ACHN (cell line): ENCODE measurements around the gene RSBN1L.
"Not testable (repeated sequence)": the region's sequence is repeated elsewhere in the genome, so short reads cannot be mapped to it uniquely, and the experiment has no call there.

Source experiments
- DNase-seq: peaks from one replicate; pipeline ENCODE4 v3.0.0-alpha.2; 2015
- in situ Hi-C: cut with HindIII; loops from 2 replicates; pipeline ENCODE4 v1.10.0; 2017; ENCODE audit warnings: low sequenced_read_pairs, low pct_ligation_motif_present, low pct_unique_long_range_greater_than_20kb

RSBN1L gene

GRCh38 chr7:77696057-77696642 lies at the start of gene RSBN1L:
Gene RSBN1L (plus strand): TSS chr7:77696459. CDS start chr7:77696470, 11 bp downstream.
- peak; percentile 100 for DNase-seq
- in situ Hi-C loops = no loop called here

- DNase-seq = no peak
- in situ Hi-C loops = no loop called here
Measured at GRCh38 chr7:77648742-77649338, 47.4 kb upstream of the RSBN1L start.

DNA sequence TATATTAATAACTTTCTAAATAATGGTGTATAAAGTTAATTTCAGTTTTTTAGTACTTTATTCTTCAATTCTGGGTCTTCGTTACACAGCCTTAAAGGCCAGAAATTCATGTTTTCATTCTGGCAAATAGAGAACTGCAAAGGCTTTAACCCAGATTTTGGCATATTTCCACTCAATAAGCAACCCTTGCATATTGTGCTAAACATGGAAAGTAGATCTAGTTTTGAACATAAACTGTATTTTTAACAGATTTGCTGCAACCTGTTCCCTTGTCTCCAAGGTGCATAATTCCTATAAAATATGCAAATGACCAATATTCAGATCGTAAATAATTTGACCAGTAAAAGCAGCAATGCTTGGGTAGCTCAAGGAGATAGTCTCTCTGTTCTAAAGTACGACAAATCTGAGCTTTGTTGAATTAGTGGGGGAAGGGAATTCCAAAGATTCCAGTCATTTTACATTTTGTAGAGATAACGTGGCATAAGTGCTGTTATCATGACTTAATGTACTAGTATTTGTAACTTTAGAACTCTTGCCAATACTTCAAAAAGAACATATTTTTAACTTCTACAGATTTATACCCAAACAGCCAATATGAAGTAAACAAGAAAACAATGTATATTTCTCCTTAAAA lies 46.4 kb upstream of the RSBN1L start:
- in situ Hi-C loops = no loop called here
- DNase-seq = no peak

- peak; percentile 58 for DNase-seq
- in situ Hi-C loops = no loop called here
Measured at GRCh38 chr7:77651575-77652162, 44.6 kb upstream of the RSBN1L start.

DNA sequence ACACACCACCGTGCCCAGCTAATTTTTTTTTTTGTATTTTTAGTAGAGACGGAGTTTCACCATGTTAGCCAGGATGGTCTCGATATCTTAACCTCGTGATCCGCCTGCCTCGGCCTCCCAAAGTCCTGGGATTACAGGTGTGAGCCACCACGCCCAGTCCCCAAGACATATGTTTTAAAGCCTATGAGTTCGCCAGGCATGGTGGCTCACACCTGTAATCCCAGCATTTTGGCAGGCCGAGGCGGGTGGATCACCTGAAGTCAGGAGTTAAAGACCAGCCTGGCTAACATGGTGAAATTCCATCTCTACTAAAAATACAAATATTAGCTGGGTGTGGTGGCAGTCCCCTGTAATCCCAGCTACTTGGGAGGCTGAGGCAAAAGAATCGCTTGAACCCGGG lies 43.4 kb upstream of the RSBN1L start:
- in situ Hi-C loops, DNase-seq: not testable (repeated sequence)

- DNase-seq = no peak
- in situ Hi-C loops = no loop called here
Measured at GRCh38 chr7:77653572-77653971, 42.7 kb upstream of the RSBN1L start.

GRCh38 chr7:77655356-77655755 lies 40.9 kb upstream of the RSBN1L start:
- in situ Hi-C loops = no loop called here

GRCh38 chr7:77655836-77656455 lies 40.3 kb upstream of the RSBN1L start:
- no peak for DNase-seq
- in situ Hi-C loops = no loop called here

More at GRCh38 chr7:77655356-77655755, 40.9 kb upstream of the RSBN1L start:
- no peak for DNase-seq

GRCh38 chr7:77657427-77658224 lies 38.6 kb upstream of the RSBN1L start:
- DNase-seq = peak; percentile 77
- in situ Hi-C loops = no loop called here

DNA sequence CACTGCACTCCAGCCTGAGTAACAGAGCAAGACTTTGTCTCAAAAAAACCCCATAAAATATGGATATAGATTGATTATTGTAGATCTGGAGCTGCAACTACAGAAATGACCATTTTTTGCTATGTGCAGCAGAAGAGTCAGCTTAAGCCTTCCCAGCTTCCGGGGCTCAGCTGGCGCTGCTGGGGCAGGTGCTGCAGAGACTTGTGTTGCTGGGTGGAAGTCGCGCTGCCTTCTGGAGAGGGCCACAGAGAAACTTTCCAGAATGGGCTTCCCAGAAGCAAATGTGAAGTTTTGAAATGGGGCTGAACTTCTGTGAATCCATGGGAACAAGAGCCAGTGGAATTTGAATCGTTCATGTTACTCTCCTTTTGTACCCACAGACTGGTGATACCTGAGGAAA lies 37.3 kb upstream of the RSBN1L start:
- DNase-seq = no peak
- in situ Hi-C loops = no loop called here

GRCh38 chr7:77661816-77662215 lies 34.4 kb upstream of the RSBN1L start:
- no peak for DNase-seq
- in situ Hi-C loops = no loop called here

- in situ Hi-C loops = no loop called here
- DNase-seq = no peak
Measured at GRCh38 chr7:77662869-77663268, 33.4 kb upstream of the RSBN1L start.

GRCh38 chr7:77664715-77665114 lies 31.5 kb upstream of the RSBN1L start:
- DNase-seq = no peak
- in situ Hi-C loops = no loop called here

GRCh38 chr7:77665161-77665560 lies 31.1 kb upstream of the RSBN1L start:
- DNase-seq = no peak
- in situ Hi-C loops = no loop called here

DNA sequence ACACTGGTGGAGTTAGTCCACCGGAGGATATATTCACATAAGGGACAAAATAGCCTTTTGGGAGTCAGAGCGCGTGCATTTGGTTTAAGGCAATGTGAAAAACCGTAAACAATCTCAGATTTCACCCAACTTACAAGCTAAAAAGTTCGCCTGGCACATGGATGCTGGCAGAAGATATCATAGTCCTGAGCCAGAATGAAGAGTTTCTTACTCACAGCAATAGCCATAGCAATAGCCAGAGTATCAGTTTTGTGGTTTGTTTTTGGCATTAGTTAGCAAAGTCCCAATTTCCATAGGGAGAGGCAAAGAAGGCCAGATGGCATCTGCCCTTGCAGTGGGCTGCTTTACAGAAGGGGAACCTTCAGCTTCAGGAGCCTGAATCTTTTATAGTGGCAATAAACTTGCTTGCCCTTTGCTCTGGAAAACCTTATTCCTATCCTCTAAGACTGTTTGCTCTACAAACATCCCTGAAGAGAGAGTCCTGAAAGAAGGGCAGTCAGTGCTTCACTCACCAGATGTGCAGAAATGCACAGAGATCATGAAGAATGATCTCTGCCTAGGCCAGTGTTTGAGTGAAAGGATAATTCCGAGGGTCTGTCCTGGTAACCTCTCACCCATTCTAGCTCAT lies 28.7 kb upstream of the RSBN1L start:
- no peak for DNase-seq
- in situ Hi-C loops = no loop called here

- in situ Hi-C loops = no loop called here
- no peak for DNase-seq
Measured at GRCh38 chr7:77674878-77675277, 21.4 kb upstream of the RSBN1L start.

GRCh38 chr7:77679608-77680007 lies 16.7 kb upstream of the RSBN1L start:
- in situ Hi-C loops = no loop called here
- DNase-seq = no peak

DNA sequence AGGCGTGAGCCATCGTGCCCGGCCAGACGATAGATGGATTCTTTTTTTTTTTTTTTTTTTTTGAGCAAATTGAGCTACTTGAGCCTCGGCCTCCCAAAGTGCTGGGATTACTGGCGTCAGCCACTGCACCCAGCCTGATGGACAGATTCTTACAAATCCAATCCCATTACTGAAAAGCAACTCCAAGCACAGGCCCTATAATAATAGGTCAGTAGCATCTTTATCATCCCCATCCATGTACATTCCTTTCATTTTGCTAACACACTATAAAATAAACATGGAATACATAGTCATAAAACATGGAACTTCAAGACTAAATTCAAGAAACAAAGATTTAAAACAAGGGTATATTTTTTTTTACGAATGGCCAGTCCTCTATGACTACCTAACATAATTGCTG lies 16.0 kb upstream of the RSBN1L start:
- in situ Hi-C loops = no loop called here
- DNase-seq = no peak
